ENCODE measurements around the gene LRP10. TPM values are rescaled to one million over a fixed set of nuclear protein-coding genes. Genes with fewer than 3 reads are reported as not detected.

Gene LRP10
- total and polyA plus RNA-seq, 2 of the 4 experiments (the other 2 are of a cell fraction): 25.1 to 118 TPM

- TF ChIP-seq USF2 (IDR thresholded peaks at IDR 0.05; ENCODE audit: low read depth, low read length) (no peak), RCOR1 (IDR thresholded peaks at IDR 0.05; ENCODE audit: insufficient replicate concordance, low read length) (no peak), NFE2L2 (IDR thresholded peaks at IDR 0.05; ENCODE audit: low read depth, low read length) (no peak)
Observed at GRCh38 chr14:22872833-22873520, 1.4 kb downstream of the LRP10 start (continued).

DNA sequence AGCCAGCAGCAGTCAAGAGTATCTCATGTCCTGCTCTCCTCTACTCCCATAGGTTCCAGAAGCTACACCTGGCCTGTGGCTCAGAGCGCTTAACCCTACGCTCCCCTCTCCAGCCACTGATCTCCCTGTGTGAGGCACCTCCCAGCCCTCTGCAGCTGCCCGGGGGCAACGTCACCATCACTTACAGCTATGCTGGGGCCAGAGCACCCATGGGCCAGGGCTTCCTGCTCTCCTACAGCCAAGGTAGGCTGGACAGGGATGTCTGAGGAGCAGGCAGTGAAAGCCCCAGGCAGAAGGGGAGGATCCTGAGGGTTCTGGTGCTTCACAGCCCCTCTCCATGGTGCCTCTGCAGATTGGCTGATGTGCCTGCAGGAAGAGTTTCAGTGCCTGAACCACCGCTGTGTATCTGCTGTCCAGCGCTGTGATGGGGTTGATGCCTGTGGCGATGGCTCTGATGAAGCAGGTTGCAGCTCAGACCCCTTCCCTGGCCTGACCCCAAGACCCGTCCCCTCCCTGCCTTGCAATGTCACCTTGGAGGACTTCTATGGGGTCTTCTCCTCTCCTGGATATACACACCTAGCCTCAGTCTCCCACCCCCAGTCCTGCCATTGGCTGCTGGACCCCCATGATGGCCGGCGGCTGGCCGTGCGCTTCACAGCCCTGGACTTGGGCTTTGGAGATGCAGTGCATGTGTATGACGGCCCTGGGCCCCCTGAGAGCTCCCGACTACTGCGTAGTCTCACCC lies 3.6 kb downstream of the LRP10 start:
- H3K56ac ChIP-seq (ENCODE audit: extremely low read depth, insufficient read depth, low read length): no peak overlapping the region
- H3K79me1 ChIP-seq (ENCODE audit: low read depth in 1 of 2, low read length in 2 of 2): peaks cover 20 to 32% of the 10 kb centered on the region in 2 experiments; a peak in 3 of 4 replicates
- H4K20me1 ChIP-seq (ENCODE audit: insufficient read depth, low read length): peaks cover 9% of the 10 kb centered on the region
- no peak overlapping the region for H3K14ac ChIP-seq (replicated peaks; ENCODE audit: low read depth, low read length)
- H3K4me2 ChIP-seq (ENCODE audit: low read depth, low read length): no peak overlapping the region
- intact Hi-C loops (cut with micrococcal nuclease): no loop called here
- H3K9me3 ChIP-seq (ENCODE audit: control insufficient read depth, insufficient read depth, low read length): no peaks in the 10 kb centered on the region
- ChIA-PET CTCF (no interaction called here), POLR2A (ENCODE audit: unreplicated experiment) (no interaction called here)
- in situ Hi-C loops (cut with MboI; ENCODE audit: low sequenced_read_pairs): no loop called here
- no peak overlapping the region for H2BK5ac ChIP-seq (ENCODE audit: low read depth, low read length, poor library complexity, severe bottlenecking)
- H2AK9ac ChIP-seq (replicated peaks; ENCODE audit: low read depth, low read length, poor library complexity): no peak overlapping the region
- H3K4me1 ChIP-seq (ENCODE audit: control insufficient read depth, insufficient read depth, low read length): peaks cover 3% of the 10 kb centered on the region; the same call in 1 of the 2 replicates
- no peak overlapping the region for H2BK120ac ChIP-seq (ENCODE audit: low read depth, low read length)
- H3K9me1 ChIP-seq (ENCODE audit: insufficient read depth, low read length): 0 out of 2 replicates have a peak, but pooled peaks cover 3% of the 10 kb centered on the region
- H3K27me3 ChIP-seq (ENCODE audit: control insufficient read depth, insufficient read depth, low read length): no peaks in the 10 kb centered on the region
- H3K9ac ChIP-seq (ENCODE audit: low read depth, low read length): no peak overlapping the region
- H3K23ac ChIP-seq (ENCODE audit: low read depth, low read length): no peak overlapping the region
- H3K27ac ChIP-seq (ENCODE audit: insufficient read depth, low read length): no peak overlapping the region
- no peak overlapping the region for H3K18ac ChIP-seq (ENCODE audit: low read depth, low read length)
- H3K4me3 ChIP-seq (ENCODE audit: insufficient read depth, low read depth, low read length): no peak overlapping the region
- dilution Hi-C loops (cut with HindIII; ENCODE audit: low sequenced_read_pairs, unreplicated experiment): no loop called here
- no peak overlapping the region for H2AK5ac ChIP-seq (ENCODE audit: low read depth, low read length)
- peaks cover 52% of the 10 kb centered on the region for H3K36me3 ChIP-seq (ENCODE audit: control insufficient read depth, insufficient read depth, low read length)
- no TSS peak for BruUV-seq (replicated peaks)
- no peak for ATAC-seq (ENCODE audit: low read depth)
- no peak overlapping the region for H4K8ac ChIP-seq (ENCODE audit: low read depth in 2 of 2, low read length in 2 of 2)
- H2BK15ac ChIP-seq (ENCODE audit: low read depth, low read length): no peak overlapping the region
- no peak for DNase-seq
- no peak overlapping the region for H2BK20ac ChIP-seq (ENCODE audit: low read depth, low read length)
- 100% methylated on average over 2 of the region's 15 CpGs; no CpG with 5 or more reads in 1 of the 2 experiments for WGBS, 2 experiments (ENCODE audit: extremely low coverage in 2 of 2, insufficient read length in 1 of 2)
- no peak overlapping the region for H2AFZ ChIP-seq (replicated peaks; ENCODE audit: low read length, poor library complexity)
- no peak overlapping the region for H3K4ac ChIP-seq (ENCODE audit: low read depth, low read length)
- H4K5ac ChIP-seq (ENCODE audit: low read depth, low read length): no peak overlapping the region
- H4K91ac ChIP-seq (ENCODE audit: insufficient read depth, low read depth, low read length): no peak overlapping the region
- no peak for TF ChIP-seq SMC3 (IDR thresholded peaks at IDR 0.05; ENCODE audit: low read depth, low read length)
- no peak for TF ChIP-seq POLR2A (IDR thresholded peaks at IDR 0.05; ENCODE audit: low read depth, low read length)
- TF ChIP-seq RAD21 (IDR thresholded peaks at IDR 0.05; ENCODE audit: low read length): no peak
- no peak for TF ChIP-seq MAZ (IDR thresholded peaks at IDR 0.05; ENCODE audit: borderline replicate concordance, low read depth, low read length)
- no peak for TF ChIP-seq CHD1 (IDR thresholded peaks at IDR 0.05; ENCODE audit: low read depth, low read length)
- TF ChIP-seq USF2 (IDR thresholded peaks at IDR 0.05; ENCODE audit: low read depth, low read length): no peak
- no peak for TF ChIP-seq MAFK (IDR thresholded peaks at IDR 0.05; ENCODE audit: low read depth, low read length)
- TF ChIP-seq NFE2L2 (IDR thresholded peaks at IDR 0.05; ENCODE audit: low read depth, low read length): no peak
- no peak for TF ChIP-seq ELK1 (IDR thresholded peaks at IDR 0.05; ENCODE audit: borderline replicate concordance, low read depth, low read length)
- TF ChIP-seq RCOR1 (IDR thresholded peaks at IDR 0.05; ENCODE audit: insufficient replicate concordance, low read length): no peak
- TF ChIP-seq BHLHE40 (IDR thresholded peaks at IDR 0.05; ENCODE audit: low read depth, low read length): no peak
- no peak for TF ChIP-seq RFX5 (IDR thresholded peaks at IDR 0.05; ENCODE audit: low read depth, low read length)
